Central memory CD4-positive, alpha-beta T cell (primary cell): ENCODE measurements around the gene GMPPA.

ENCODE experiments used
- DNase-seq: peaks from one replicate; pipeline ENCODE4 v3.0.0; 2022

Gene GMPPA

GRCh38 chr2:219486380-219486959 lies 12.2 kb upstream of the GMPPA start:
- DNase-seq, result no peak

DNA sequence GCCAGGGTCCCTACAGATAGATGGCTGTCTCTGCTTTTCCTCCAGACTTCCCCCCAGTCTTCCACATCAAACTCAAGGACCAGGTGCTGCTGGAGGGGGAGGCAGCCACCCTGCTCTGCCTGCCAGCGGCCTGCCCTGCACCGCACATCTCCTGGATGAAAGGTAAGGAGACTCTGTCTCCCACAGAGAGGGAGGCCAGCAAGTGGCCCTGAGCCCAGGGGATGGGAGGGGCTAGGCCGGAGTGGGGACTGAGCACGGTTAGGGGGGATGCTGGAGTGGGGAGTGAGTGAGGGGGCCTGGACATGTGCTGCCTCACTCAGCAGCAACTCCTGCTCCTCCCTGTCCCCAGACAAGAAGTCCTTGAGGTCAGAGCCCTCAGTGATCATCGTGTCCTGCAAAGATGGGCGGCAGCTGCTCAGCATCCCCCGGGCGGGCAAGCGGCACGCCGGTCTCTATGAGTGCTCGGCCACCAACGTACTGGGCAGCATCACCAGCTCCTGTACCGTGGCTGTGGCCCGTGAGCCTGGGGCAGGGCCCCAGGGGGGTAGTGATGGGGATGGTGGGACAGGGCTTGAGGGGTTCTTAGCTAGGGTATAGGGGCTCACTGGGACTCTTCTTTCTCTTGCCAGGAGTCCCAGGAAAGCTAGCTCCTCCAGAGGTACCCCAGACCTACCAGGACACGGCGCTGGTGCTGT lies 10.4 kb upstream of the GMPPA start:
- DNase-seq, result no peak

DNA sequence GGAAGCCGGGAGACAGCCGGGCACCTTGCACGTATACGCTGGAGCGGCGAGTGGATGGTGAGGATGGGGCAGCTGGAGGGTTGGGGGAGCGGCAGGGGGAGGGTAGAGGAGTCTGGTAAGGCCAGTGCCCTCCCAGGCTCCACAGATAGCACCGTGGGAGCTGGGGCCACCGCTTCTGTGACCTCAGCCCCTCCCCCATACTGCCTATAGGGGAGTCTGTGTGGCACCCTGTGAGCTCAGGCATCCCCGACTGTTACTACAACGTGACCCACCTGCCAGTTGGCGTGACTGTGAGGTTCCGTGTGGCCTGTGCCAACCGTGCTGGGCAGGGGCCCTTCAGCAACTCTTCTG lies 9.9 kb upstream of the GMPPA start:
- DNase-seq, result no peak

DNA sequence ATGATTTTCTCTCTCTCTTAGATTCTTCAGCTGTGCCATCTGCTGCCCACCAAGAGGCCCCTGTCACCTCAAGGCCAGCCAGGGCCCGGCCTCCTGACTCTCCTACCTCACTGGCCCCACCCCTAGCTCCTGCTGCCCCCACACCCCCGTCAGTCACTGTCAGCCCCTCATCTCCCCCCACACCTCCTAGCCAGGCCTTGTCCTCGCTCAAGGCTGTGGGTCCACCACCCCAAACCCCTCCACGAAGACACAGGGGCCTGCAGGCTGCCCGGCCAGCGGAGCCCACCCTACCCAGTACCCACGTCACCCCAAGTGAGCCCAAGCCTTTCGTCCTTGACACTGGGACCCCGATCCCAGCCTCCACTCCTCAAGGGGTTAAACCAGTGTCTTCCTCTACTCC lies 9.4 kb upstream of the GMPPA start:
- no peak for DNase-seq

- no peak for DNase-seq
Observed at GRCh38 chr2:219490186-219490585, 8.5 kb upstream of the GMPPA start.

- DNase-seq, result no peak
Observed at GRCh38 chr2:219490600-219491130, 8.0 kb upstream of the GMPPA start.

- no peak for DNase-seq
Observed at GRCh38 chr2:219491278-219491963, 7.3 kb upstream of the GMPPA start.

- no peak for DNase-seq
Observed at GRCh38 chr2:219492575-219492974, 6.1 kb upstream of the GMPPA start.

GRCh38 chr2:219493086-219493485 lies 5.6 kb upstream of the GMPPA start:
- DNase-seq, result no peak

DNA sequence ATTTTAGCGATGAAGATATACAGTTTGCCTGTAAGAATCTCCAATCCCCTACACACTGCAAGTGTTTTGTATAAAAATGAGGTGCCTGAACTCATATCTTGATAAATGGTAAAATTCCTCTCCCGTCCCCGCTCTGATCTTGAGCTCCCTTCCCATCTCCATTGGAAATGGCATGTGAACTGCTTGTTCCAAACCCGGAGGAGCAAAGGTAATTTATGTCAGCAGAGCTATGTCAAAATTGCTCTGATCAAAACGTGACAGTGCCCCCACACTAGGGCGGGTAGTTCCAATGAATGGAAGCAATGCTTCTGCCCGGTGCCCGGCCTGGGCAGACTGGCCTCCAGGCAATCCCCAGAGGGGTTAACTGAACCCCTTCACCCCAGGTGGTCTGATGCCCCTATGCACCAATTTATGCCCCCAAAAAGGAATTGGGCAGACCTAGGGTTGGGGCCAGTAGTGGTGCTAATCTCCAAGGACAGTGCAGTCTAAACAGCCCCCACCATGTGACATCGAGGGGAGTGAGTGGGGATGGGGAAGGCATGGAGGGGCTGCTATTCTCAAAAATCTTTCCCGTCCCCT lies 3.6 kb upstream of the GMPPA start:
- no peak for DNase-seq

DNA sequence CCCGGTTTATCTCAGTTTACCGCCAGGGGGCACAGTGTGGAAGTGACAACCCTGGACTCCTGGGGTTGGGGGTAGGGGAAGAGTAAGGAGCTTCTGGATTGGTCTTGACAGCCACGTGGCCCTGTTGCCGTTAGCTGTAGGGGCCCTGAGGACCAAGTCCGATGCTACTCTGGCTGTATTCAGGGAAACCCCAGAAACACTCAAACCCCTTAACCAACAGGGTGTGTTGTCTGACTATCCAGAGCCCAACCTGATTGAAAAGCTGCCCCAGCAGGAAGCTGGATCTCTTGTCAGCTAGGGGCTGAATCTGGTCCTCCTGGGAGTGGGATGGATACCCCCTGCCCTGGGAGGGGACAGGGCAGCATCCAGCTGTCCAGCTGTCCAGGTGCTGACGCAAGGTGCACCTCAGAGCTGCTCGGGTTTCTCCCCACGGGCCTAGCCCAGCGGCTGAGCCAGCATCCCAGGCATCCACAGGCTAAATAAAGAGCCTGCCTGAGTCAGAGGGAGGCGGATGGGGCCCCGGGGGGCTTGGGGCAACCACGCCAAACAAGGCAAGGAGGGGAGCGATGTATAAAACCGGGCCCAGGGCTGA lies 3.1 kb upstream of the GMPPA start:
- DNase-seq, result peak; percentile 34

DNA sequence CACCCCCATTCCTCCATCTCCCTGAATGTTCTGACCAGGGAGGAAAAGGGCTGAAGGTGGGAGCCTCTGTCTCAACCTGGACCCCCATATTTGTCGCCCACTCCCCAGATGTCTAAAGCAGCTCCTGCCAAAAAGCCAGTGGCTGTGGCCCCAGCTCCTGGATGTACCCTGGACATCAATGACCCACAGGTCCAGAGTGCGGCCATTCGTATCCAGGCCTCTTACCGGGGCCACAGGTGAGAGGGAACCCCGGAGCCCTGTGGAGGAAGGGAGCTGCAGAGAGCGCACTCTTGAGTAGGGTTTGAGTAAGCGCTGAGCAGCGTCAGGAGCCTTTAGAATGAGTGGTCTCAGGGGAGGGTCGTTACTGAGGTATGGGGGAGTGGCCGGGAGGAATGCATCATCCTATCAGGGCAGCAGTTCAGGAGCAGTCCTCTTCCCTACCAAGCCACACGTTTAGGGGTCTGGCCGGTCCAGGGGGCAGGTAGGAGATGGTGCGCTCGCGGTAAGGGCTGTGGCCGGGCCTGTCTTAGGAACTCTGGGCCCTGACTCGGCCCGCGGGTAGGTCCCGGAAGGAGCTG lies 2.4 kb upstream of the GMPPA start:
- DNase-seq, result no peak

DNA sequence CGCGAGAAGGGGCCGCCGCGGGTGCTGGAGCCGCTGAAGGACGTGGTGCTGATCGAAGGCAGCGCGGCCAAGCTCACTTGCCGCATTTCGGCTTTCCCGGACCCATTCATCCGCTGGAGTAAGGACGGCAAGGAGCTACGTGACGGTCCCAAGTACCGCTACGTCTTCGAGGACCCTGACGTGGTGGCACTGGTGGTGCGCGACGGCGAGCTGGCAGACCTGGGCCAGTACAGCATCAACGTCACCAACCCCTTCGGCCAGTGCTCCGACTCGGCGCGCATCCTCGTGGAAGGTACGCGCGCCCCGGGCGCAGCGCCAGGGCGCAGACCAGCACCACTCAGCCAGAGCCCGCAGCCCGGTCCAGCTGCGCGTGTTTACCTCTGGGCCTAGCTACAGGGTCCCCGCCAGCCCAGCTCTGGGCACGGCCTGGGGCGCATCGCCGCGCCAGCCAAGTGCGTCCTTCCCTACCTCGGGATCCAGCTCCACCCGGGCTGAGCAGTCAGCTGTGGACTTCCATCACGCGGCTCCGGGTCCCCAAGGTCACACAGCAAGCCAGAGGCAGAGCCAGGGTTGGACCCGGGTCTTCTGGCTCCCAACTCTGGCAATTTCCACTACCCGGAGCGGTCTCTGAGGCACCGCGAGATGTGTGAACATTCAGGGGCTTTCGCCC lies 1.7 kb upstream of the GMPPA start:
- peak; percentile 12 for DNase-seq

- peak; percentile 9 for DNase-seq
Observed at GRCh38 chr2:219497495-219498279, 1.0 kb upstream of the GMPPA start.

DNA sequence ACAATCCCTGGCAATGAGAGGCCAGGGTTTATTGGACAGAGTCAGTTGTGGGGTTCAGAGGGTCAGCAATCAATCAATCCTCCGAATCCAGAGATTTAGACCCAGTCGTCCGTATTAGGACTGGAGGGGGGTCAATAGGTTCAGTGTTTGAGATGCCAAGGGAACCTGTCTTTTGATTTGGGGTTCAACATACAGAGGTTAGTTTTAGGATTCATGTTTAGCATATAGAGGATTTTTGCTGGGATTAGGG lies 292 bp downstream of the GMPPA start:
- no peak for DNase-seq

DNA sequence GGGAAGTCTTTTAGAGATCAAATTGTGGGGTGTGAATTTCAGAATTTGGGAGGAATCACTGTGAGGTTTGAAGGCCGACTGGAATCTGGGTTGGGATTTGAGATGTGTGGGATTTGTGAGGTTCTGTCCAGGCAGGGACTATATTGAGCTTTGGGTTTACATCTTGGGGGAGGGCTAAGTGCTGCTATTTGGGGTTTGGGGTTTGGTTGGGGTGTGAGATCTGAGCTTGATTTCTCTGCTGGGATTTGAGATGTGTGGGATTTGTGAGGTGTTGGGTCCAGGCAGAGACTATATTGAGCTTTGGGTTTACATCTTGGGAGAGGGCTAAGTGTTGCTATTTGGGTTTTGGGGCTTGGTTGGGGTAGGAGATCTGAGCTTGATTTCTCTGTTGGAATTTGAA lies 864 bp downstream of the GMPPA start:
- no peak for DNase-seq

DNA sequence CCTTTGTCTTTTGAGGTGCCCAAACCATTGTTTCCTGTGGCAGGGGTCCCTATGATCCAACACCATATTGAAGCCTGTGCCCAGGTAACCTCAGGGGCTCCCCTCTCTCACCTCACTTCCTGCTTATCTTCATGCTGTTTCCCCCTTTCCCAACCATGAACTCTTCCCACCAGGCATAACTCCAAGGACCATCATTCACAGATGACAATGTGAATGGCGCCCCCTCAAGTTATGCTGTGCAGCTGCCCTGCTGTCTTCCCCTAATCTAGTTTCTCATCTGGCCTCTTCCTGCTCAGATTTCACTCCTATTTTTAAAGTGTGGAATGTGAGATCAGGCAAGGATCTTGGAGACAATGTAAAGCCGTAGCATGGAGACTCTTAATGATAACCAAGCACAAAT lies 1.4 kb downstream of the GMPPA start:
- DNase-seq, result no peak

GRCh38 chr2:219501849-219502248 lies 3.2 kb downstream of the GMPPA start:
- no peak for DNase-seq

GRCh38 chr2:219502618-219503017 lies 3.9 kb downstream of the GMPPA start:
- DNase-seq, result no peak

DNA sequence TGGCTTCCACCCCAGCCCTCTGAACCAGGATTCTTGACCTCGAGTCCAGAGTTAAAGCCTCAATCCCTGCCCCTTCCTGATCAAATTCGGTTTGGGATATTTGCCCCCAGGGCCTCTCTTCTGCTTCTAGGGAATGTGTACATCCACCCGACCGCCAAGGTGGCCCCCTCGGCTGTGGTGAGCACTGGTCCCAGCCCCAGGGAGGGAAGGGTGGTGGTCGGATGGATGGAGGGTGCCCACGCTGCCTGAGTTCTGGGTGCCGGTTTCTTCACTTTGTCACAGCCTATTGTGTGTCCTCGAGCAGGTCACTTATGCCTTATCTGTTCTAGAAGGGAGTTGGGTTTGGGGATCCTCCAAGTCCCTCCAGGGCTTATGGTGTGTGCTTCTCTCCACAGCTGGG lies 6.9 kb downstream of the GMPPA start:
- no peak for DNase-seq

- no peak for DNase-seq
Observed at GRCh38 chr2:219506153-219506801, 7.6 kb downstream of the GMPPA start.
